Fibroblast of skin of scalp (primary cell): Measurements from ENCODE around the gene MPV17L. TPM values are rescaled to one million over a fixed set of nuclear protein-coding genes. Genes with fewer than 3 reads are reported as not detected.
"Not testable (repeated sequence)": the region's sequence is repeated elsewhere in the genome, so short reads cannot be mapped to it uniquely, and the experiment has no call there.

Experiments used
- DNase-seq: peaks from one replicate; pipeline ENCODE4 v3.0.0-alpha.2; 2013
- polyA plus RNA-seq, 2 experiments: library from polyadenylated mRNA; unstranded; fragments of 120-200 nt; gene quantifications; one replicate each; pipeline ENCODE4 v1.2.1, GENCODE V29; 2013; ENCODE audit not compliant: insufficient read length in 2 of 2

Gene MPV17L
- polyA plus RNA-seq (2013, experiment 1 of 2; ENCODE audit: insufficient read length), result 0.67 TPM
- polyA plus RNA-seq (2013, experiment 2 of 2; ENCODE audit: insufficient read length), result 0.79 TPM

DNA sequence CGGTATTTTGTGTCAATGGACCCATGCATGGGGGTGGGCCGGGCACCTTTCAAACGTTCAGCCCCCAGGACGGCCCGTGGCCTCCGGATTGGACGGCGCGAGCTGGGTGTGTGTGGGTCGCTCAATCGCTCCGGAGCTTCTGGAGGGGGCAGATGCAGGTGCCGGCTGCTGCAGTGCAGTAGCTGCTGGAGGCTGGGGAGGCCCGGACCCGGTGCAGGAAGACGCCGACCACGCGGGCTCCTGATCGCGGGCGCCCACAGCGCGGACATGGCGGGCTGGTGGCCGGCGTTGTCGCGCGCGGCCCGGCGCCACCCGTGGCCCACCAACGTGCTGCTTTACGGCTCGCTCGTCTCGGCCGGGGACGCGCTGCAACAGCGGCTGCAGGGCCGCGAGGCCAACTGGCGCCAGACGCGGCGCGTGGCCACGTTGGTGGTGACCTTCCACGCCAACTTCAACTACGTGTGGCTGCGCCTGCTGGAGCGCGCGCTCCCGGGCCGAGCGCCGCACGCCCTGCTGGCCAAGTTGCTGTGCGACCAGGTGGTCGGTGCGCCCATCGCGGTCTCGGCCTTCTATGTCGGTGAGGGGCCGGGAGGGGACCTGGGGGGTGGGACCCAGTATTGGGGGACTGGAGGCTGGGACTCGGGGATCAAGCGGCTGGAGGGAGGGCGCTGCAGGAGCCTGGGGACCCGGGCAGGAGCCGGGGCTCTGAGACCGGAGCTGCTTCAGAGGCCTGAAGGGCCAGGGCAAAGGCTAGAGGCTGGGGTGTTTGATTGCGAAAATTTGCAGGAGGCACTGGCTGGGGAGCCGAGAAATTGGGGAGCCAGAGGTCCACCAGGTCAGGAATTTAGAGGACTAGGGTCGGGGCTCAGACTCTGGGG, at the start of gene MPV17L:
TSS of gene MPV17L (plus strand) at position 124 of the 878 bp plus-strand sequence. CDS start at position 268, 144 bp downstream.
- not testable (repeated sequence) for DNase-seq

GRCh38 chr16:15348721-15349120, 46.8 kb upstream of the MPV17L start:
- not testable (repeated sequence) for DNase-seq

DNA sequence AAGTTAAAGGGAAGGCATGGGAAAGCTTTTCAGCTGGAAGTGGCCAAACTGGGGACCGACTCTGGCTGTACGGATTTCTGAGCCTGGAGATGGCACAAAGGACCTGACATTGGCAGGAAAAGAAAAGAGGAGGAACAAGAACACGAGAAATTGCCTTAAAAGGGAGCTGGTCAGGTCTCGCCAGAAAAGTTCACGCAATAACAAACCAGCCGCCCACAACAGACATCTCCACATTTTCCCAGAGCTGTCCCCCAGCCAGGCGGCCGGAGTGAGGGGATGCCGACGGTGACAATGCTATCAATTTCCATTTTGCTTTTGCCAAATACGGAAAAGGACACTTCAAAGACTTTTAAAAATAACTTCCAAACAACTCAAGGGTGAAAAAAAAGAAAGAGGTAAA, 44.3 kb upstream of the MPV17L start:
- not testable (repeated sequence) for DNase-seq

DNA sequence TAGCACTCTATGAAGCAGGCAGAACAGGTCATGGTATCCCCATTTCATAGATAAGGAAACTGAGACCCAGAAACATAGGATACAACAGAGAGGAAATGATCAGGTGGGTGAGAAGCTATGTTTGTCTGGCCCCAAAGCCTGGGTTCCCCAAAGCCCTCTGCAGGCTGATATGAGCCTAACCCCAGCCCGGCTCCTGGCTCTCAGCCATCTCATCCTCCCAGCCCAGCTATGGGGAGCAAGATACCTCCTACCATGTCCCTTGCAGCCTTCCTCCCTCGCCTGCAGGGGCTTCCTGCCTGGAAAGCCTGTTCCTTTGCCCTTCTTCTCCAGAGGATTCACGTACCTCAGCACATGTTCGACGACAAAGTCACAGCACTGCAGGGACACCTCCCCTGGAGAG, 43.8 kb upstream of the MPV17L start:
- DNase-seq, result not testable (repeated sequence)

DNA sequence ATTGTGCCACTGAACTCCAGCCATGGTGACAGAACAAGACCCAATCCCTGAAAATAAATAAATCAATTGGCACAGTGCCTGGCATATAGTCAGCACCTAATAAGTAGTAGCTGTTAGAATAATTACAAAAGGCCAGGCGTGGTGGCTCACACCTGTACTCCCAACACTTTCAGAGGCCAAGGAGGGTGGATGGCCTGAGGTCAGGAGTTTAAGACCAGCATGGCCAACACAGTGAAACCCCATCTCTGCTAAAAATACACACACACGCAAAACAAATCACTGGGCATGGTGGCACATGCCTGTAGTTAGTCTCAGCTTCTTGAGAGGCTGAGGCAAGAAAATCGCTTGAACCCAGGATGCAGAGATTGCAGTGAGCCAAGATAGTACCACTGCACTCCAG, 42.7 kb upstream of the MPV17L start:
- DNase-seq, result not testable (repeated sequence)

DNA sequence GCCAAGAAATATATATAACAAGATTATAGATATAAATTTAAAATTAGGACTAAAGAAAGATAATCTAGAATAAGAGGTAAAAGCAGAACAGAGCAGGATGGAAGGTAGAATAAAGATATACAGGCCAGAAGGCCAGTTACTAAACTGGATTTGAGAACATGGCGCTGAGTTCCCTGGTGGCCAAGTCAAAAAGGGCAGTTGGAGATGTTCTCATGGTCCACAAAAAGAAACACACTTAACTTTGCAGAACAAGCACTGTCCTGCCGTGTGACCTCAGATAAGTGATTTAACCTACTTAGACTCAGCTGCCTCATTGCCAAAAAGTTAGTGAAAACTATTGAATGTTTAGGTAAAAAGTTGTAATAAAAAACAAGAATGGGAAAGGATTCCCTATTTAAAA, 40.7 kb upstream of the MPV17L start:
- DNase-seq, result not testable (repeated sequence)

DNA sequence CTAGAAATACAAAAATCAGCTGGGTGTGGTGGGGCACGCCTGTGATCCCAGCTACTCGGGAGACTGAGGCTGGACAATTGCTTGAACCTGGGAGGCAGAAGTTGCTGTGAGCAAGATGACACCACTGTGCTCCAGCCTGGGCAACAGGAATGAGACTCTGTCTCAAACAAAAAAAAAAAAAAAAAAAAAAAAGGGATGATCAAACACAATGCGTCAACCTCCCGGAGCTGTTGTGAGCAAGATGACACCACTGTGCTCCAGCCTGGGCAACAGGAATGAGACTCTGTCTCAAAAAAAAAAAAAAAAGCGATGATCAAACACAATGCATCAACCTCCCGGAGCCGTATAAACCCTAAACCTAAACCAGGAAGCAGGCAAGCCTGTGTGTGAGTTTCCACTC, 38.1 kb upstream of the MPV17L start:
- DNase-seq, result not testable (repeated sequence)

- DNase-seq, result not testable (repeated sequence)
Observed at GRCh38 chr16:15378194-15378593, 17.4 kb upstream of the MPV17L start, which contains the start of gene NPIPA5. Gene NPIPA5 (minus strand): TSS chr16:15378294. CDS start chr16:15378294, 0 bp downstream.

DNA sequence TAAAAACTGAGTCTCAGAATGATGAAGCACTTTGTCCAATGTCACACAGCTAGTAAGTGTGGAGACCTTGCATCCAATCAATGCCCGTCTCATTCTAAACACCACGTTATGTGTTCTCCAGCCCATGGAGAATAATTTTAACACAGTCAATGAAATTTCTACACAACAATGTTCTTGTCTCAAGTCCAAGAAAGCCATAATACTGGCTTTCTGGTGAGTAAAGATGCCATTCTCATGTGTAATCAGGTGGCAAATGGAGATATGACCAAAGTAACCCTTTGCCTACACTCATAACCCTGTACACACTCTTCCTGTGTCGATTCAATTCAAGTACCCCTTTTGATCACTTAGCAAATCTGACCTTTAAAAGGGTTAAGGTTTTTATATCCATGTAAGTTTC, 12.7 kb upstream of the MPV17L start:
- DNase-seq, result not testable (repeated sequence)

DNA sequence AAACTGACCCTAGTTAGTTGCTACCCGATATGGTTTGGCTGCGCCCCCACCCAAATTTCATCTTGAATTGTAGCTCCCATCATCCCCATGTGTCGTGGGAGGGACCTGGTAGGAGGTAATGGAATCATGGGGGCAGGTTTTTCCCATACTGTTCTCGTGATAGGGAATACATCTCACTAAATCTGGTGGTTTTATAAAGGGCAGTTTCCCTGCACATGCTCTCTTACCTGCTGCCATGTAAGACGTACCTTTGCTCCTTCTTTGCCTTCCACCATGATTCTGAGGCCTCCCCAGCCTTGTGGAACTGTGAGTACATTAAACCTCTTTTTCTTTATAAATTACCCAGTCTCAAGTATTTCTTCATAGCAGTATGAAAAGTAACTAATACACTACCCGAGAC, 7.5 kb upstream of the MPV17L start:
- DNase-seq, result not testable (repeated sequence)

- not testable (repeated sequence) for DNase-seq
Observed at GRCh38 chr16:15389916-15390315, 5.6 kb upstream of the MPV17L start.

GRCh38 chr16:15393025-15393424, 2.5 kb upstream of the MPV17L start:
- DNase-seq, result not testable (repeated sequence)

DNA sequence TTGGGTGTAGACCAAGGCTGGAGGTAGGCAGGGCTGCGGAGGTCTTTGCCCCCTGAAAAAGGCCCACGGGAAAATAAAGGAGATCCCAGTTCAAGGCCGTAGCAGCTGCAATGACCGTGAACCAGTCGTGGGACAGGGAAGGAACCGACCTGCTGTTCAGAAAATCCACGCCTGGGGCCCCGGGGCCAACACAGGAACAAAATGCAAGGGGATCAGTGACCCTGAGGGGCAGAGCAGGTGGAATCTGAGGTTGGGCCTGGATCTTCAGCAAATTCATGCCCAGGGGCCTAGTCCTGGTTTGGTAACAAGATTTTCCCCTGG, 915 bp downstream of the MPV17L start:
- DNase-seq, result not testable (repeated sequence)

- DNase-seq, result no peak
Observed at GRCh38 chr16:15396948-15397594, 1.5 kb downstream of the MPV17L start.

DNA sequence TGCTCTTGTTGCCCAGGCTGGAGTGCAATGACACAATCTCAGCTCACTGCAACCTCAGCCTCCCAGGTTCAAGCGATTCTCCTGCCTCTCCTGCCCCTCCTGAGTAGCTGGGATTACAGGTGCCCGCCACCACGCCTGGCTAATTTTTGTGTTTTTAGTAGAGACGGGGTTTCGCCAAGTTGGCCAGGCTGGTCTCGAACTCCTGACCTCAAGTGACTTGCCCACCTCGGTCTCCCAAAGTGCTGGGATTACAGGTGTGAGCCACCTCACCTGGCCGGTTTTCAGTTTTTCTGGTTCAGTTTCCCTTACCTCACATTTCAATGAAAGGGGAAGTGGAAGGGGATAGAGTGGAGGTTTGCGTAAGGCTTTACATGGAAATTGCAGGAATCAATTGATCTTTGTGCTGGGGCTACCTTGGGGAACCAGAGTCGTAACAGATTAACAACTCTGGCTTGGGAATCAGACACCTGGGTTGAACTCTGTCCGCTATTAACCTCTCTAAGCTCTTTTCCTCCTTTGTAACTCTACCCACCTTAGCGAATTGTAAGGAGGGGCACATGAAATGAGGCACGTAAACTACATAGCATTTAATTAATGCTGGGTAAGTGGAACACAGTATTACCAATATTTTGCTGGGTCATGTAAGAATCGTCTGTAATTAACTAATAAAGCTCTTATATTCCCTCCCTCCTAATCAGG, 3.2 kb downstream of the MPV17L start:
- DNase-seq, result no peak

GRCh38 chr16:15399317-15399716, 3.8 kb downstream of the MPV17L start:
- no peak for DNase-seq

DNA sequence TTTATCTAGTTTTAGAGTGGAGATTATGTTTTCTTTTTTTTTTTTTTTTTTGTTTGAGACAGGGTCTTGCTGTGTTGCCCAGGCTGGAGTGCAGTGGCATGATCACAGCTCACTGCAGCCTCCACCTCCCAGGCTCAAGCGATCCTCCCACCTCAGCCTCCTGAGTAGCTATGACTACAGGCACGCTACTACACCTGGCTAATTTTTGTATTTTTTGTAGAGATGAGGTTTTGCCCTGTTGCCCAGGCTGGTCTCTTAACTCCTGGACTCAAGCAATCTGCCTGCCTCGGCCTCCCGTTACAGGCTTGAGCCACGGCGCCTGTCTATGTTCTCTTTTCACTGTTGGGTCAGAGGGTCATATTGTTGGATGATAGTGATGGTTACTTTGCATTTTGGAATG, 4.8 kb downstream of the MPV17L start:
- not testable (repeated sequence) for DNase-seq

GRCh38 chr16:15401972-15402371, 6.4 kb downstream of the MPV17L start:
- DNase-seq, result no peak

DNA sequence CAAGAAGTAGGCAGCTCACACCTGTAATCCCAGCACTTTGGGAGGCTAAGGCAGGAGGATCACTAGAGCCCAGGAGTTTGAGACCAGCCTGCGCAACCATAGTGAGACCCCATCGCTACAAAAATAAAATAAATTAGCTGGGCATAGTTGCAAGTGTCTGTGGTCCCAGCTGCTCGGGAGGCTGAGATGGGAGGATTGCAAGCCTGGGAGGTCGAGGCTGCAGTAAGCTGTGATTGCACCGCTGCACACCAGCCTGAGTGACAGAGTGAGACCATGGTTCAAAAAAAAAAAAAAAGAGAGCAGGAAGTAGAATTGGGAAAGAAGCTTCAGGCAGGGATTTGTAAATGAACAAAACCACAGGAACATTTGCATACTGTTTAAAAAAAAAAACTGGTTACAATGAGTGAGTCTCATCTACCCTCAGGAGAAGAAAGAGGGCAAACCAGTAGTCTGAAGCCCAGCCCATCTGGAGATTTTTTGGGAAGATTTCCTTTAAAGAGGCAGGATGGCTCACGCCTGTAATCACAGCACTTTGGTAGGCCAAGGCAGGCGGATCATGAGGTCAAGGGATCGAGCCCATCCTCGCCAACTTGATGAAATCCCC, 7.9 kb downstream of the MPV17L start:
- DNase-seq, result no peak

GRCh38 chr16:15404091-15404490, 8.5 kb downstream of the MPV17L start:
- DNase-seq, result not testable (repeated sequence)

DNA sequence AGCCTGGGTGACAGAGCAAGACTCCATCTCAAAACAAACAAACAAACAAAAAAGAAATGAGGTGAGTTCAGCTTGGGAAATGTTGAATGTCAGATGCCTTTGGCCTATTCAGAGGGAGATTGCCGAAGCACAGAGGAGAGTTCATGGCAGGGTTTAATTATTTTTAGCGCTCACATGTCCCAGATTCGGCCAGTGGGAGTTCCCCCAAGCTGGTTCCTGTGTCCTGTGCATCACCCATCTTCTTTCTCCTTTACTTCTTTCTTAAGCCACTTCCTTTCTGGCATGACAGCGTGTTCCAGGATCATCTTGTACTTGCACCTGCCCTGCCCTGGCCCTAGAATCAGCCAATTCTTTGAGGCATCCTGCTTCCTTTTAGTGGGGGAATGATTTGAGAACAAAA, 9.2 kb downstream of the MPV17L start:
- DNase-seq, result no peak

GRCh38 chr16:15407756-15408155, 12.2 kb downstream of the MPV17L start:
- not testable (repeated sequence) for DNase-seq
